ENCODE results near the gene SULF2. TPM values are rescaled to one million over a fixed set of nuclear protein-coding genes. Genes with fewer than 3 reads are reported as not detected.
A peak's percentile ranks its signal among the peaks of the same experiment; 100 is the strongest.

SULF2 gene
- total RNA-seq, 2 donors from 2014 or later = 89.4 to 141 TPM

- intact Hi-C loops (cut with DNase I) = loop anchor here in 1 of 2 donors (10.0 kb wide), 1 partner anchor 1380 kb away; no protein-coding TSS in a partner anchor
- DNase-seq (ENCODE audit: low spot score) = no peak
These were observed 10.2 kb downstream of the SULF2 start for GRCh38 chr20:47775039-47775438.

GRCh38 chr20:47774131-47774777 is 11.0 kb downstream of the SULF2 start:
- intact Hi-C loops (cut with DNase I) = loop anchor here in 1 of 2 donors (10.0 kb wide), 1 partner anchor 1379 kb away; no protein-coding TSS in a partner anchor
- no peak for DNase-seq (ENCODE audit: low spot score)

- peak; percentile 85 for DNase-seq (ENCODE audit: low spot score)
- intact Hi-C loops (cut with DNase I) = loop anchor here in 1 of 2 donors (10.0 kb wide), 1 partner anchor 1379 kb away; no protein-coding TSS in a partner anchor
These were observed 11.9 kb downstream of the SULF2 start for GRCh38 chr20:47773371-47773786.

GRCh38 chr20:47770935-47771334 is 14.3 kb downstream of the SULF2 start:
- intact Hi-C loops (cut with DNase I) = loop anchor here in 1 of 2 donors (10.0 kb wide), 1 partner anchor 1376 kb away; no protein-coding TSS in a partner anchor
- no peak for DNase-seq (ENCODE audit: low spot score)

- peak; percentile 85 for DNase-seq (ENCODE audit: low spot score)
- intact Hi-C loops (cut with DNase I) = no loop called here
These were observed 17.1 kb downstream of the SULF2 start for GRCh38 chr20:47768016-47768824.

GRCh38 chr20:47765691-47766594 is 19.3 kb downstream of the SULF2 start:
- intact Hi-C loops (cut with DNase I) = no loop called here
- DNase-seq (ENCODE audit: low spot score) = no peak

GRCh38 chr20:47765271-47765670 is 20.0 kb downstream of the SULF2 start:
- no peak for DNase-seq (ENCODE audit: low spot score)

GRCh38 chr20:47764154-47764733 is 21.0 kb downstream of the SULF2 start:
- intact Hi-C loops (cut with DNase I) = no loop called here
- DNase-seq (ENCODE audit: low spot score) = no peak

More at GRCh38 chr20:47765271-47765670, 20.0 kb downstream of the SULF2 start:
- intact Hi-C loops (cut with DNase I) = no loop called here

GRCh38 chr20:47762699-47763268 is 22.5 kb downstream of the SULF2 start:
- intact Hi-C loops (cut with DNase I) = no loop called here
- no peak for DNase-seq (ENCODE audit: low spot score)

- intact Hi-C loops (cut with DNase I) = no loop called here
- DNase-seq (ENCODE audit: low spot score) = no peak
These were observed 23.7 kb downstream of the SULF2 start for GRCh38 chr20:47761482-47762047.

- DNase-seq (ENCODE audit: low spot score) = no peak
- intact Hi-C loops (cut with DNase I) = no loop called here
These were observed 24.4 kb downstream of the SULF2 start for GRCh38 chr20:47760686-47761481.

- intact Hi-C loops (cut with DNase I) = loop anchor here in 1 of 2 donors (10.0 kb wide), 1 partner anchor 84 kb away; no protein-coding TSS in a partner anchor
- no peak for DNase-seq (ENCODE audit: low spot score)
These were observed 26.5 kb downstream of the SULF2 start for GRCh38 chr20:47758517-47759450.

- no peak for DNase-seq (ENCODE audit: low spot score)
These were observed 27.9 kb downstream of the SULF2 start for GRCh38 chr20:47757145-47758035.

GRCh38 chr20:47754946-47755652 is 30.2 kb downstream of the SULF2 start:
- no peak for DNase-seq (ENCODE audit: low spot score)
- intact Hi-C loops (cut with DNase I) = loop anchor here in 1 of 2 donors (10.0 kb wide), 1 partner anchor 80 kb away; no protein-coding TSS in a partner anchor

More at GRCh38 chr20:47757145-47758035, 27.9 kb downstream of the SULF2 start:
- intact Hi-C loops (cut with DNase I) = loop anchor here in 1 of 2 donors (10.0 kb wide), 1 partner anchor 83 kb away; no protein-coding TSS in a partner anchor

- intact Hi-C loops (cut with DNase I) = loop anchor here in 1 of 2 donors (10.0 kb wide), 1 partner anchor 80 kb away; no protein-coding TSS in a partner anchor
- no peak for DNase-seq (ENCODE audit: low spot score)
These were observed 30.9 kb downstream of the SULF2 start for GRCh38 chr20:47754388-47754715.
